ENCODE data around the gene SLC16A8.

SLC16A8 gene

GRCh38 chr22:38125751-38126201 lies 41.8 kb upstream of the SLC16A8 start:
- ATAC-seq: no peak
- TF ChIP-seq, protein P1, sequence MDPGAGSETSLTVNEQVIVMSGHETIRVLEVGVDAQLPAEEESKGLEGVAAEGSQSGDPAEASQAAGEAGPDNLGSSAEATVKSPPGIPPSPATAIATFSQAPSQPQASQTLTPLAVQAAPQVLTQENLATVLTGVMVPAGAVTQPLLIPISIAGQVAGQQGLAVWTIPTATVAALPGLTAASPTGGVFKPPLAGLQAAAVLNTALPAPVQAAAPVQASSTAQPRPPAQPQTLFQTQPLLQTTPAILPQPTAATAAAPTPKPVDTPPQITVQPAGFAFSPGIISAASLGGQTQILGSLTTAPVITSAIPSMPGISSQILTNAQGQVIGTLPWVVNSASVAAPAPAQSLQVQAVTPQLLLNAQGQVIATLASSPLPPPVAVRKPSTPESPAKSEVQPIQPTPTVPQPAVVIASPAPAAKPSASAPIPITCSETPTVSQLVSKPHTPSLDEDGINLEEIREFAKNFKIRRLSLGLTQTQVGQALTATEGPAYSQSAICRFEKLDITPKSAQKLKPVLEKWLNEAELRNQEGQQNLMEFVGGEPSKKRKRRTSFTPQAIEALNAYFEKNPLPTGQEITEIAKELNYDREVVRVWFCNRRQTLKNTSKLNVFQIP (CRISPR knock-in tag; IDR thresholded peaks at IDR 0.05; ENCODE audit: borderline replicate concordance, low read depth): no peak
- no peak for TF ChIP-seq ARNTL (CRISPR knock-in tag; IDR thresholded peaks at IDR 0.05; ENCODE audit: borderline replicate concordance, low read depth)
- no peak for TF ChIP-seq PPARA (CRISPR knock-in tag; IDR thresholded peaks at IDR 0.05; ENCODE audit: borderline replicate concordance)
- TF ChIP-seq ZNF565 (CRISPR knock-in tag; conservative IDR thresholded peaks at IDR 0.05; ENCODE audit: low read depth): no peak
- TF ChIP-seq PATZ1 (CRISPR knock-in tag; IDR thresholded peaks at IDR 0.05; ENCODE audit: borderline replicate concordance): no peak
- TF ChIP-seq BACH2 (CRISPR knock-in tag; IDR thresholded peaks at IDR 0.05; ENCODE audit: borderline replicate concordance): no peak
- TF ChIP-seq, protein P2, sequence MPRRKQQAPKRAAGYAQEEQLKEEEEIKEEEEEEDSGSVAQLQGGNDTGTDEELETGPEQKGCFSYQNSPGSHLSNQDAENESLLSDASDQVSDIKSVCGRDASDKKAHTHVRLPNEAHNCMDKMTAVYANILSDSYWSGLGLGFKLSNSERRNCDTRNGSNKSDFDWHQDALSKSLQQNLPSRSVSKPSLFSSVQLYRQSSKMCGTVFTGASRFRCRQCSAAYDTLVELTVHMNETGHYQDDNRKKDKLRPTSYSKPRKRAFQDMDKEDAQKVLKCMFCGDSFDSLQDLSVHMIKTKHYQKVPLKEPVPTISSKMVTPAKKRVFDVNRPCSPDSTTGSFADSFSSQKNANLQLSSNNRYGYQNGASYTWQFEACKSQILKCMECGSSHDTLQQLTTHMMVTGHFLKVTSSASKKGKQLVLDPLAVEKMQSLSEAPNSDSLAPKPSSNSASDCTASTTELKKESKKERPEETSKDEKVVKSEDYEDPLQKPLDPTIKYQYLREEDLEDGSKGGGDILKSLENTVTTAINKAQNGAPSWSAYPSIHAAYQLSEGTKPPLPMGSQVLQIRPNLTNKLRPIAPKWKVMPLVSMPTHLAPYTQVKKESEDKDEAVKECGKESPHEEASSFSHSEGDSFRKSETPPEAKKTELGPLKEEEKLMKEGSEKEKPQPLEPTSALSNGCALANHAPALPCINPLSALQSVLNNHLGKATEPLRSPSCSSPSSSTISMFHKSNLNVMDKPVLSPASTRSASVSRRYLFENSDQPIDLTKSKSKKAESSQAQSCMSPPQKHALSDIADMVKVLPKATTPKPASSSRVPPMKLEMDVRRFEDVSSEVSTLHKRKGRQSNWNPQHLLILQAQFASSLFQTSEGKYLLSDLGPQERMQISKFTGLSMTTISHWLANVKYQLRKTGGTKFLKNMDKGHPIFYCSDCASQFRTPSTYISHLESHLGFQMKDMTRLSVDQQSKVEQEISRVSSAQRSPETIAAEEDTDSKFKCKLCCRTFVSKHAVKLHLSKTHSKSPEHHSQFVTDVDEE (CRISPR knock-in tag; IDR thresholded peaks at IDR 0.05): no peak
- no peak for TF ChIP-seq ZFP30 (CRISPR knock-in tag; IDR thresholded peaks at IDR 0.05)
- TF ChIP-seq RARB (CRISPR knock-in tag; IDR thresholded peaks at IDR 0.05): no peak
- TF ChIP-seq ZNF8 (CRISPR knock-in tag; IDR thresholded peaks at IDR 0.05): no peak
- TF ChIP-seq OSR1 (CRISPR knock-in tag; IDR thresholded peaks at IDR 0.05): no peak
- TF ChIP-seq SNAI2 (CRISPR knock-in tag; IDR thresholded peaks at IDR 0.05): no peak

GRCh38 chr22:38125038-38125610 lies 41.1 kb upstream of the SLC16A8 start:
- ATAC-seq: no peak
- TF ChIP-seq OSR1 (CRISPR knock-in tag; IDR thresholded peaks at IDR 0.05) (no peak), TCF4 (CRISPR knock-in tag; IDR thresholded peaks at IDR 0.05; ENCODE audit: borderline replicate concordance) (no peak), ESRRG (CRISPR knock-in tag; IDR thresholded peaks at IDR 0.05) (no peak), TOX (CRISPR knock-in tag; IDR thresholded peaks at IDR 0.05; ENCODE audit: borderline replicate concordance) (no peak), CSRNP3 (CRISPR knock-in tag; IDR thresholded peaks at IDR 0.05) (no peak), ISL1 (CRISPR knock-in tag; IDR thresholded peaks at IDR 0.05) (no peak), BACH2 (CRISPR knock-in tag; IDR thresholded peaks at IDR 0.05; ENCODE audit: borderline replicate concordance) (no peak), SNAI2 (CRISPR knock-in tag; IDR thresholded peaks at IDR 0.05) (no peak)
- TF ChIP-seq, protein P2 (CRISPR knock-in tag; IDR thresholded peaks at IDR 0.05): no peak

GRCh38 chr22:38124236-38124974 lies 40.4 kb upstream of the SLC16A8 start:
- no peak for ATAC-seq
- TF ChIP-seq SNAI2 (CRISPR knock-in tag; IDR thresholded peaks at IDR 0.05) (no peak), TOX (CRISPR knock-in tag; IDR thresholded peaks at IDR 0.05; ENCODE audit: borderline replicate concordance) (no peak), ARNTL (CRISPR knock-in tag; IDR thresholded peaks at IDR 0.05; ENCODE audit: borderline replicate concordance, low read depth) (no peak), OSR1 (CRISPR knock-in tag; IDR thresholded peaks at IDR 0.05) (no peak), RARB (CRISPR knock-in tag; IDR thresholded peaks at IDR 0.05) (no peak), PATZ1 (CRISPR knock-in tag; IDR thresholded peaks at IDR 0.05; ENCODE audit: borderline replicate concordance) (no peak), ZNF8 (CRISPR knock-in tag; IDR thresholded peaks at IDR 0.05) (no peak), TCF4 (CRISPR knock-in tag; IDR thresholded peaks at IDR 0.05; ENCODE audit: borderline replicate concordance) (no peak)
- TF ChIP-seq, protein P1 (CRISPR knock-in tag; IDR thresholded peaks at IDR 0.05; ENCODE audit: borderline replicate concordance, low read depth): no peak
